Measurements from ENCODE around the gene GRID2. TPM values are rescaled to one million over a fixed set of nuclear protein-coding genes. Genes with fewer than 3 reads are reported as not detected.

Gene GRID2
- total and polyA plus RNA-seq, 10 of the 15 experiments (the other 5 are each of a cell fraction or from before 2014, with no cell fraction given), result not detected

DNA sequence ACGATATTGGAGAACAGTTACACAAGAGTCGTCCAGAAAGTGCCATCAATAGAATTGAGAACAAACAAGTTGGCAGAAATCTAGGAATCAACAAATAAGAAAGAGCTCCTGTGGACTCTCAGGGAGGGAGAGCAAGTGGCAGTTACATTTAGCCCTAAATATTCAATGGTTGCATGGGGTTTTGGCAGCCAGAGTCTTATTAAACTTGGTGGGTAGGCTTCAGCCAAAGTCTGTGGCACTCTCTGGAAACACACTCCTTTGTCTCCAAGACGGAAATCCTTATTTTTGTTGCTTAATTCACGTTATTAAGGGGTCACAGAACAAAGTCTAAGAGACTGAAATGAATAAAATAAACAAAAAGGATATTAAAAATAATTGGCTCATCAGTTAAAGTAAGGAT is 782.6 kb downstream of the GRID2 start (continued):
- TF ChIP-seq IRF5 (IDR thresholded peaks at IDR 0.05; ENCODE audit: borderline replicate concordance) (no peak), POLR2AphosphoS2 (IDR thresholded peaks at IDR 0.05; ENCODE audit: low read depth, low read length) (no peak)

- H3K4me2 ChIP-seq (ENCODE audit: control insufficient read depth, insufficient read depth), result no peak overlapping the region
Measured at GRCh38 chr4:93092765-93093164, 789.0 kb downstream of the GRID2 start.

More at GRCh38 chr4:93092765-93093164, 789.0 kb downstream of the GRID2 start:
- H4K20me1 ChIP-seq (ENCODE audit: control insufficient read depth, insufficient read depth), result no peaks in the 10 kb centered on the region
- no peak overlapping the region for H3K4me3 ChIP-seq
- no peaks in the 10 kb centered on the region for H3K79me2 ChIP-seq (ENCODE audit: control insufficient read depth, insufficient read depth, low read length)
- DNase-seq (ENCODE audit: low read depth, low spot score) (no peak), ATAC-seq (peak; percentile 55), FAIRE-seq (no peak)
- H3K27ac ChIP-seq (ENCODE audit: control insufficient read depth, insufficient read depth), result no peak overlapping the region
- no peaks in the 10 kb centered on the region for H3K4me1 ChIP-seq (ENCODE audit: control insufficient read depth, insufficient read depth, low read length)
- in situ Hi-C loops (cut with MboI), result no loop called here
- POLR2A ChIA-PET, result no interaction called here
- WGBS (ENCODE audit: insufficient coverage, insufficient replicate concordance, low lambda C conversion rate, missing lambda C conversion rate), result 20% methylated on average over 2 of the region's 2 CpGs
- H3K9ac ChIP-seq (ENCODE audit: control insufficient read depth, insufficient read depth, low read length), result no peak overlapping the region
- no peak overlapping the region for H2AFZ ChIP-seq (ENCODE audit: control insufficient read depth, low read depth, low read length)
- CTCF ChIA-PET, result no interaction called here
- no peaks in the 10 kb centered on the region for H3K36me3 ChIP-seq (ENCODE audit: control insufficient read depth in 2 of 2, insufficient read depth in 2 of 2, low read length in 1 of 2)
- no peaks in the 10 kb centered on the region for H3K27me3 ChIP-seq (replicated peaks in 1 of 2; ENCODE audit: control insufficient read depth in 2 of 2, insufficient read depth in 2 of 2, low read length in 1 of 2)
- RAD21 ChIA-PET (ENCODE audit: unreplicated experiment), result no interaction called here
- no TSS peak for BruUV-seq (replicated peaks)
- H3K9me3 ChIP-seq (replicated peaks; ENCODE audit: control insufficient read depth, insufficient read depth, low read length), result no peaks in the 10 kb centered on the region
- SMC1A ChIA-PET (ENCODE audit: uncharacterized antibody, unreplicated experiment), result interaction anchor here (0.9 to 1.3 kb wide), 2 partner anchors 24 to 58 kb away, joined by 3 to 5 read pairs; no protein-coding TSS in a partner anchor
- TF ChIP-seq RAD51 (IDR thresholded peaks at IDR 0.05), result no peak
- TF ChIP-seq IRF5 (IDR thresholded peaks at IDR 0.05; ENCODE audit: borderline replicate concordance), result no peak
- no peak for TF ChIP-seq NR2F1 (conservative IDR thresholded peaks at IDR 0.05)
- no peak for TF ChIP-seq CEBPZ (IDR thresholded peaks at IDR 0.05; ENCODE audit: low read depth, low read length)
- TF ChIP-seq IRF4 (IDR thresholded peaks at IDR 0.05; ENCODE audit: low read depth, low read length), result no peak
- no peak for TF ChIP-seq NFIC (IDR thresholded peaks at IDR 0.05; ENCODE audit: low read depth, low read length)
- TF ChIP-seq TBL1XR1 (IDR thresholded peaks at IDR 0.05; ENCODE audit: low read depth, low read length), result no peak
- TF ChIP-seq MXI1 (IDR thresholded peaks at IDR 0.05; ENCODE audit: low read depth, low read length), result no peak
- no peak for TF ChIP-seq ZNF622 (IDR thresholded peaks at IDR 0.05)
- TF ChIP-seq STAT3 (IDR thresholded peaks at IDR 0.05; ENCODE audit: low read depth, low read length), result no peak
- intact Hi-C loops (cut with micrococcal nuclease; ENCODE audit: unreplicated experiment), result no loop called here

Data from GM12878 (cell line).